PC-3 (cell line): ENCODE results near the gene E2F3.

Experiments
- EZH2 ChIP-seq: fragments of 300-600 bp; sonication (generic); IDR thresholded peaks from one replicate; pipeline ENCODE4 v1.6.1; 2017; ENCODE audit warnings: antibody characterized with exemption, mild to moderate bottlenecking, low read length; ENCODE audit not compliant: unreplicated experiment
- EZH2phosphoT487 ChIP-seq: fragments of 300-600 bp; sonication (generic); IDR thresholded peaks from 2 replicates; pipeline ENCODE4 v1.6.1; 2018; ENCODE audit warnings: mild to moderate bottlenecking, antibody characterized with exemption, low read length, borderline replicate concordance
- TF ChIP-seq, protein P1 (sequence below): fragments of 300-600 bp; sonication (generic); conservative IDR thresholded peaks from 2 replicates; pipeline ENCODE4 v1.5.1; 2017; ENCODE audit warnings: antibody characterized with exemption, low read depth, mild to moderate bottlenecking, low read length

DNA sequence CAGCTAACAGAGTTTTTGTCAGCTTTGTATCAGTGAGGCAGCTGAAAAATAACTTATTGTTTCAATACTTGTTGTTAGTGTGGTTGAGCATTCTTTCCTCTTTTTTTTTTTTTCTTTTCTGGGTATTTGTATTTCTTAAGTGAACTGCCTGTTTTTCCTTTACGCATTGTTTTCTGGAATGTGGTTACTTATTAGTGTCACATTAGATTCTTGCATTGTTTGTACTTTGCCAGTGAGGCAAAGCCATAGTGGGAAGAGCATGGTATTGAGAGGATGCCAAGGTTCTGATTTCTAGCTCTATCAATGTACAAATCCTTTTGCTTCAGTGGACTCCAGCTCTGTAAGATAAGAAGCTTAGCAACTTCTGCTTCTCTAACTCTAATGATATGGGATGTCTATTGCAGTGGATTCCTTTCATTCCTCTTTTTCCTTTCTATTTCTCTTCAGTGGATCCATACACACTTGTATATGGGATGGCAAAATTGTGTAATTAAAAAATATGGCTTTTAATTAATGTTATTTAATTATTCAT is 136.5 kb downstream of the E2F3 start:
- TF ChIP-seq, protein P1, sequence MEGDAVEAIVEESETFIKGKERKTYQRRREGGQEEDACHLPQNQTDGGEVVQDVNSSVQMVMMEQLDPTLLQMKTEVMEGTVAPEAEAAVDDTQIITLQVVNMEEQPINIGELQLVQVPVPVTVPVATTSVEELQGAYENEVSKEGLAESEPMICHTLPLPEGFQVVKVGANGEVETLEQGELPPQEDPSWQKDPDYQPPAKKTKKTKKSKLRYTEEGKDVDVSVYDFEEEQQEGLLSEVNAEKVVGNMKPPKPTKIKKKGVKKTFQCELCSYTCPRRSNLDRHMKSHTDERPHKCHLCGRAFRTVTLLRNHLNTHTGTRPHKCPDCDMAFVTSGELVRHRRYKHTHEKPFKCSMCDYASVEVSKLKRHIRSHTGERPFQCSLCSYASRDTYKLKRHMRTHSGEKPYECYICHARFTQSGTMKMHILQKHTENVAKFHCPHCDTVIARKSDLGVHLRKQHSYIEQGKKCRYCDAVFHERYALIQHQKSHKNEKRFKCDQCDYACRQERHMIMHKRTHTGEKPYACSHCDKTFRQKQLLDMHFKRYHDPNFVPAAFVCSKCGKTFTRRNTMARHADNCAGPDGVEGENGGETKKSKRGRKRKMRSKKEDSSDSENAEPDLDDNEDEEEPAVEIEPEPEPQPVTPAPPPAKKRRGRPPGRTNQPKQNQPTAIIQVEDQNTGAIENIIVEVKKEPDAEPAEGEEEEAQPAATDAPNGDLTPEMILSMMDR: no peak
- no peak for TF ChIP-seq EZH2
- no peak for TF ChIP-seq EZH2phosphoT487
